HepG2 (cell line): ENCODE measurements around the gene PGGT1B. TPM values are rescaled to one million over a fixed set of nuclear protein-coding genes. Genes with fewer than 3 reads are reported as not detected.

ENCODE experiments used
- ATAC-seq: fragments of 200-7000 bp; cut with Tn5 transposase; 3 replicates; pipeline ENCODE4 v1.9.1; 2020; ENCODE audit warnings: mild to moderate bottlenecking, moderate library complexity
- BruUV-seq: library from RNA; stranded (reverse); fragments of 400-500 nt; replicated peaks from 2 replicates; lab custom pipeline; 2021; lab: Mats Ljungman, UMichigan
- CTCF ChIA-PET: fragments of 300-600 bp; formaldehyde crosslinking; extraction: SDS; loops from one replicate; lab custom pipeline; 2021; ENCODE audit warnings: low total read pairs, inconsistent platforms, low intra/inter-chr PET ratio; lab: Yijun Ruan, JAX
- POLR2A ChIA-PET: fragments of 350-600 bp; sonication (Branson Sonifier 250); formaldehyde crosslinking; loops from one replicate; lab custom pipeline; 2020; ENCODE audit warnings: antibody characterized with exemption, inconsistent platforms; lab: Yijun Ruan, JAX
- DNase-seq: peaks from one replicate; pipeline ENCODE4 v3.0.0-alpha.2; 2015; ENCODE audit warnings: low spot score
- FAIRE-seq: peaks from 3 replicates; lab custom pipeline; 2011; peaks lifted over from hg19 to GRCh38; lab: Jason Lieb, UNC
- H2AFZ ChIP-seq: one replicate; pipeline ENCODE4 v1.6.1; 2011; ENCODE audit warnings: low read length, inconsistent platforms
- H3K27ac ChIP-seq: fragments of 300-600 bp; 3 replicates; pipeline ENCODE4 v1.8.0; 2011; ENCODE audit warnings: mixed run types, mild to moderate bottlenecking, mixed read lengths, low read length, inconsistent platforms; ENCODE audit not compliant: insufficient read depth; ENCODE audit errors: extremely low read length
- H3K27me3 ChIP-seq, 2 experiments: fragments of 200-600 bp in 1 of 2; 2 replicates in 1 of 2; 3 replicates in 1 of 2; pipeline versions ENCODE4 v1.6.0 to v1.8.0; 2011; ENCODE audit warnings: low read length in 2 of 2, mild to moderate bottlenecking in 2 of 2, moderate library complexity in 2 of 2, inconsistent platforms in 1 of 2; ENCODE audit not compliant: insufficient read depth in 2 of 2, control insufficient read depth in 1 of 2
- H3K36me3 ChIP-seq, 2 experiments: fragments of 200-600 bp in 1 of 2; replicated peaks in 1 of 2; 2 replicates in 1 of 2; 3 replicates in 1 of 2; pipeline versions ENCODE4 v1.5.1 to v1.8.0; 2011; ENCODE audit warnings: low read length in 2 of 2, inconsistent platforms in 1 of 2; ENCODE audit not compliant: insufficient read depth in 2 of 2, control insufficient read depth in 1 of 2
- H3K4me1 ChIP-seq: 2 replicates; pipeline ENCODE4 v1.5.1; 2012; ENCODE audit warnings: low read length, inconsistent platforms; ENCODE audit not compliant: insufficient read depth
- H3K4me2 ChIP-seq: 2 replicates; pipeline ENCODE4 v1.6.0; 2011; ENCODE audit warnings: low read depth, low read length, inconsistent platforms
- H3K4me3 ChIP-seq, 3 experiments: fragments of 200-600 bp in 1 of 3; sonication (generic), shearing (Covaris generic) in 1 of 3; replicated peaks in 1 of 3; 2 replicates each; pipeline ENCODE4 v1.5.1; 2011 to 2016; ENCODE audit warnings: low read length in 3 of 3, inconsistent platforms in 2 of 3, low read depth in 2 of 3, mild to moderate bottlenecking in 2 of 3, control low read depth in 1 of 3, mixed read lengths in 1 of 3; ENCODE audit not compliant: insufficient read depth in 1 of 3
- H3K79me2 ChIP-seq: one replicate; pipeline ENCODE4 v1.6.1; 2011; ENCODE audit warnings: low read length, inconsistent platforms; ENCODE audit not compliant: insufficient read depth
- H3K9ac ChIP-seq: 2 replicates; pipeline ENCODE4 v1.6.0; 2011; ENCODE audit warnings: mild to moderate bottlenecking, low read depth, low read length, inconsistent platforms; ENCODE audit not compliant: insufficient read depth
- H3K9me3 ChIP-seq: 2 replicates; pipeline ENCODE4 v1.5.1; 2012; ENCODE audit warnings: mild to moderate bottlenecking, low read length
- H4K20me1 ChIP-seq: 2 replicates; pipeline ENCODE4 v1.6.0; 2011; ENCODE audit warnings: inconsistent platforms, mild to moderate bottlenecking, low read length, moderate library complexity; ENCODE audit not compliant: insufficient read depth
- CENPT ChIP-seq: sonication (generic); formaldehyde crosslinking; IDR thresholded peaks from 2 replicates; pipeline ENCODE4 v1.8.0; 2022; ENCODE audit warnings: low read depth, mild to moderate bottlenecking, moderate library complexity, missing genetic modification reagents
- ETS1 ChIP-seq: sonication (generic); formaldehyde crosslinking; IDR thresholded peaks from 2 replicates; pipeline ENCODE4 v1.4.0; 2020; ENCODE audit warnings: missing genetic modification reagents
- FOSL2 ChIP-seq: sonication (generic); formaldehyde crosslinking; IDR thresholded peaks from 2 replicates; pipeline ENCODE4 v1.4.0; 2020; ENCODE audit warnings: missing genetic modification reagents
- KLF12 ChIP-seq: sonication (generic); formaldehyde crosslinking; IDR thresholded peaks from 2 replicates; pipeline ENCODE4 v1.4.0; 2020; ENCODE audit warnings: missing genetic modification reagents, borderline replicate concordance
- MATR3 ChIP-seq: sonication (generic); formaldehyde crosslinking; IDR thresholded peaks from 2 replicates; pipeline ENCODE4 v1.4.0; 2020; ENCODE audit warnings: missing genetic modification reagents
- ZFP90 ChIP-seq: sonication (generic); formaldehyde crosslinking; IDR thresholded peaks from 2 replicates; pipeline ENCODE4 v1.8.0; 2022; ENCODE audit warnings: missing genetic modification reagents, mild to moderate bottlenecking, inconsistent platforms, borderline replicate concordance
- ZNF207 ChIP-seq: fragments of 450-650 bp; IDR thresholded peaks from 2 replicates; pipeline ENCODE4 v1.6.1; 2016; ENCODE audit warnings: antibody characterized with exemption, borderline replicate concordance
- ZNF850 ChIP-seq: sonication (generic); formaldehyde crosslinking; conservative IDR thresholded peaks from 2 replicates; pipeline ENCODE4 v1.9.0; 2021; ENCODE audit warnings: mild to moderate bottlenecking, missing genetic modification reagents
- WGBS: methylation state at CpG from one replicate; pipeline ENCODE4 v1.1.6; 2017; ENCODE audit warnings: low lambda C conversion rate; 5-methylcytosine and 5-hydroxymethylcytosine counted together
- in situ Hi-C: cut with HindIII; loops from 2 replicates; pipeline ENCODE4 v1.10.0; 2017; ENCODE audit warnings: low pct_unique_long_range_greater_than_20kb; ENCODE audit not compliant: extremely low pct_ligation_motif_present
- intact Hi-C: fragments of 100-400 bp; cut with micrococcal nuclease; formaldehyde crosslinking; loops from one replicate; pipeline ENCODE4 v1.10.0; 2022; ENCODE audit not compliant: unreplicated experiment
- polyA plus RNA-seq, 8 experiments: library from polyadenylated mRNA; depleted of rRNA in 3 of 8; stranded (reverse) in 7 of 8; unstranded in 1 of 8; fragments of >200 nt; fragmentation: Illumina TruSeq in 4 of 8; extraction: Trizol in 4 of 8; gene quantifications; 2 replicates each; pipeline versions ENCODE4 v1.2.1 to v1.2.3, GENCODE V29; 2011 to 2016; ENCODE audit warnings: low read depth in 4 of 8, missing spikeins in 1 of 8, mixed read lengths in 1 of 8; ENCODE audit not compliant: insufficient read depth in 1 of 8
- total RNA-seq, 5 experiments: library from RNA; depleted of rRNA; stranded (reverse); fragments of >200 nt; fragmentation: Illumina TruSeq; extraction: Trizol; gene quantifications; 2 replicates each; pipeline ENCODE4 v1.2.3, GENCODE V29; 2016; ENCODE audit warnings: low read depth in 1 of 5
- TF ChIP-seq, protein P1 (sequence below): sonication (generic); formaldehyde crosslinking; IDR thresholded peaks from 2 replicates; pipeline ENCODE4 v1.4.0; 2020; ENCODE audit warnings: missing genetic modification reagents
- TF ChIP-seq, protein P2 (sequence below): sonication (generic); formaldehyde crosslinking; conservative IDR thresholded peaks from 2 replicates; pipeline ENCODE4 v1.8.1; 2023; ENCODE audit warnings: missing genetic modification reagents
- TF ChIP-seq, protein P3 (sequence below): sonication (generic); formaldehyde crosslinking; IDR thresholded peaks from 2 replicates; pipeline ENCODE4 v1.9.0; 2021; ENCODE audit warnings: missing genetic modification reagents, borderline replicate concordance

Gene PGGT1B
- total and polyA plus RNA-seq, 2 of the 13 experiments (the other 11 are each of a cell fraction or from before 2014, with no cell fraction given), result 2.4 to 42.7 TPM

DNA sequence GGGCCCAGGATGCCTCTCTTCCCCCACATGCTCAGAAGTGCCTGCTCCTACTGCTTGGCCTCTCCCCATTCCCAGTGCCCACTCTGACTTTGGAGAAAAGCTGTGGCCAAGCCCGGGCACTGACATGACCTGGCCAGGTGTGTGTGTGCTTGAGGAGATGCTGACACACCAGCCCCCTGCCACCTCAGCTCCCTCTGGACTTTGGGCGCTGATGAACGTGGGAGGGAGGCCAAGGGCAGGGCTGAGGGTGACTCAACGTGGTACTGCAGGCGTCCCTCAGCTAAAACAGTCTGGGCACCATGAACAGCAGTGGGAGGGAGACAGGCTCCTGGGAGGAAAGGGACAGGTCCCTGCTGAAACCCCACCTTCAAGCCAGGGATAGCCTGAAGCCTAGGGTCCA, 96.9 kb downstream of the PGGT1B start:
- H3K4me3 ChIP-seq, result no peak overlapping the region
- H3K27ac ChIP-seq, result no peak overlapping the region
- no peak overlapping the region for H3K9ac ChIP-seq
- peaks cover 20% of the 10 kb centered on the region; the same call in 1 of the 2 replicates for H3K9me3 ChIP-seq
- in situ Hi-C loops, result no loop called here
- POLR2A ChIA-PET, result no interaction called here
- TF ChIP-seq KLF12 (CRISPR knock-in tag) (no peak), FOSL2 (CRISPR knock-in tag) (peak; percentile 46)
- TF ChIP-seq, all 625 proteins: peak for 1
- peaks cover 14% of the 10 kb centered on the region for H3K4me1 ChIP-seq
- no peak overlapping the region for H3K4me2 ChIP-seq
- no peaks in the 10 kb centered on the region for H4K20me1 ChIP-seq
- 0% methylated on average over 1 of the region's 5 CpGs for WGBS
- DNase-seq (no peak), FAIRE-seq (no peak), ATAC-seq (no peak)
- H2AFZ ChIP-seq, result no peak overlapping the region
- intact Hi-C loops, result no loop called here
- H3K79me2 ChIP-seq, result no peaks in the 10 kb centered on the region
- CTCF ChIA-PET, result no interaction called here
- H3K27me3 ChIP-seq, result peaks cover 0 to 6% of the 10 kb centered on the region in 2 experiments; a peak in 2 of 5 replicates
- no TSS peak for BruUV-seq
- no peaks in the 10 kb centered on the region for H3K36me3 ChIP-seq

GRCh38 chr5:115160975-115161475, 101.7 kb downstream of the PGGT1B start:
- Histone ChIP-seq H3K27me3 (no peaks in the 10 kb centered on the region), H3K79me2 (no peaks in the 10 kb centered on the region), H3K9ac (no peak overlapping the region), H3K36me3 (no peaks in the 10 kb centered on the region), H3K9me3 (peaks cover 16% of the 10 kb centered on the region; the same call in 1 of the 2 replicates), H4K20me1 (no peaks in the 10 kb centered on the region), H3K4me3 (no peak overlapping the region), H2AFZ (no peak overlapping the region), H3K4me1 (no peaks in the 10 kb centered on the region), H3K27ac (no peak overlapping the region), H3K4me2 (no peak overlapping the region)
- CTCF ChIA-PET, result no interaction called here
- ATAC-seq (no peak), DNase-seq (no peak), FAIRE-seq (no peak)
- WGBS, result 76% methylated on average over 3 of the region's 3 CpGs
- no TSS peak for BruUV-seq
- POLR2A ChIA-PET, result no interaction called here
- in situ Hi-C loops, result no loop called here
- intact Hi-C loops, result no loop called here
- no peak for TF ChIP-seq ZNF207
- no peak for TF ChIP-seq ETS1 (CRISPR knock-in tag)
- no peak for TF ChIP-seq ZNF850
- TF ChIP-seq CENPT (CRISPR knock-in tag), result no peak
- TF ChIP-seq, protein P1, sequence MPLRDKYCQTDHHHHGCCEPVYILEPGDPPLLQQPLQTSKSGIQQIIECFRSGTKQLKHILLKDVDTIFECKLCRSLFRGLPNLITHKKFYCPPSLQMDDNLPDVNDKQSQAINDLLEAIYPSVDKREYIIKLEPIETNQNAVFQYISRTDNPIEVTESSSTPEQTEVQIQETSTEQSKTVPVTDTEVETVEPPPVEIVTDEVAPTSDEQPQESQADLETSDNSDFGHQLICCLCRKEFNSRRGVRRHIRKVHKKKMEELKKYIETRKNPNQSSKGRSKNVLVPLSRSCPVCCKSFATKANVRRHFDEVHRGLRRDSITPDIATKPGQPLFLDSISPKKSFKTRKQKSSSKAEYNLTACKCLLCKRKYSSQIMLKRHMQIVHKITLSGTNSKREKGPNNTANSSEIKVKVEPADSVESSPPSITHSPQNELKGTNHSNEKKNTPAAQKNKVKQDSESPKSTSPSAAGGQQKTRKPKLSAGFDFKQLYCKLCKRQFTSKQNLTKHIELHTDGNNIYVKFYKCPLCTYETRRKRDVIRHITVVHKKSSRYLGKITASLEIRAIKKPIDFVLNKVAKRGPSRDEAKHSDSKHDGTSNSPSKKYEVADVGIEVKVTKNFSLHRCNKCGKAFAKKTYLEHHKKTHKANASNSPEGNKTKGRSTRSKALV (CRISPR knock-in tag), result no peak
- no peak for TF ChIP-seq MATR3
- no peak for TF ChIP-seq ZFP90 (CRISPR knock-in tag)
- TF ChIP-seq, protein P2, sequence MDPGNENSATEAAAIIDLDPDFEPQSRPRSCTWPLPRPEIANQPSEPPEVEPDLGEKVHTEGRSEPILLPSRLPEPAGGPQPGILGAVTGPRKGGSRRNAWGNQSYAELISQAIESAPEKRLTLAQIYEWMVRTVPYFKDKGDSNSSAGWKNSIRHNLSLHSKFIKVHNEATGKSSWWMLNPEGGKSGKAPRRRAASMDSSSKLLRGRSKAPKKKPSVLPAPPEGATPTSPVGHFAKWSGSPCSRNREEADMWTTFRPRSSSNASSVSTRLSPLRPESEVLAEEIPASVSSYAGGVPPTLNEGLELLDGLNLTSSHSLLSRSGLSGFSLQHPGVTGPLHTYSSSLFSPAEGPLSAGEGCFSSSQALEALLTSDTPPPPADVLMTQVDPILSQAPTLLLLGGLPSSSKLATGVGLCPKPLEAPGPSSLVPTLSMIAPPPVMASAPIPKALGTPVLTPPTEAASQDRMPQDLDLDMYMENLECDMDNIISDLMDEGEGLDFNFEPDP, result no peak
- TF ChIP-seq, protein P3, sequence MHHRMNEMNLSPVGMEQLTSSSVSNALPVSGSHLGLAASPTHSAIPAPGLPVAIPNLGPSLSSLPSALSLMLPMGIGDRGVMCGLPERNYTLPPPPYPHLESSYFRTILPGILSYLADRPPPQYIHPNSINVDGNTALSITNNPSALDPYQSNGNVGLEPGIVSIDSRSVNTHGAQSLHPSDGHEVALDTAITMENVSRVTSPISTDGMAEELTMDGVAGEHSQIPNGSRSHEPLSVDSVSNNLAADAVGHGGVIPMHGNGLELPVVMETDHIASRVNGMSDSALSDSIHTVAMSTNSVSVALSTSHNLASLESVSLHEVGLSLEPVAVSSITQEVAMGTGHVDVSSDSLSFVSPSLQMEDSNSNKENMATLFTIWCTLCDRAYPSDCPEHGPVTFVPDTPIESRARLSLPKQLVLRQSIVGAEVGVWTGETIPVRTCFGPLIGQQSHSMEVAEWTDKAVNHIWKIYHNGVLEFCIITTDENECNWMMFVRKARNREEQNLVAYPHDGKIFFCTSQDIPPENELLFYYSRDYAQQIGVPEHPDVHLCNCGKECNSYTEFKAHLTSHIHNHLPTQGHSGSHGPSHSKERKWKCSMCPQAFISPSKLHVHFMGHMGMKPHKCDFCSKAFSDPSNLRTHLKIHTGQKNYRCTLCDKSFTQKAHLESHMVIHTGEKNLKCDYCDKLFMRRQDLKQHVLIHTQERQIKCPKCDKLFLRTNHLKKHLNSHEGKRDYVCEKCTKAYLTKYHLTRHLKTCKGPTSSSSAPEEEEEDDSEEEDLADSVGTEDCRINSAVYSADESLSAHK, result no peak
